Mucosa of descending colon (tissue), 3 donors: ENCODE measurements around the gene UGP2. TPM values are rescaled to one million over a fixed set of nuclear protein-coding genes. Genes with fewer than 3 reads are reported as not detected.

ENCODE experiments used
- ATAC-seq: fragments of 200-7000 bp; cut with Tn5 transposase; one replicate; pipeline ENCODE4 v1.9.1; 2020; ENCODE audit warnings: mild to moderate bottlenecking, moderate library complexity
- DNase-seq, 3 donors: peaks; one replicate each; pipeline ENCODE4 v3.0.0-alpha.2; 2020
- H3K36me3 ChIP-seq: fragments of 200-600 bp; one replicate; pipeline ENCODE4 v1.8.0; 2021; ENCODE audit warnings: low read depth, mild to moderate bottlenecking
- H3K4me1 ChIP-seq: fragments of 200-600 bp; one replicate; pipeline ENCODE4 v1.8.0; 2021; ENCODE audit warnings: low read depth, mild to moderate bottlenecking
- H3K4me3 ChIP-seq: fragments of 200-600 bp; one replicate; pipeline ENCODE4 v1.8.0; 2021; ENCODE audit warnings: mild to moderate bottlenecking
- H3K9me3 ChIP-seq: fragments of 200-600 bp; one replicate; pipeline ENCODE4 v1.8.0; 2021; ENCODE audit warnings: mild to moderate bottlenecking
- intact Hi-C, 2 donors: fragments of 100-400 bp; cut with DNase I in 1 of 2; cut with micrococcal nuclease in 1 of 2; formaldehyde crosslinking; loops; one replicate each; pipeline versions ENCODE4 v1.11.0 to v1.11.1; 2022; cut with DNase I, micrococcal nuclease
- total RNA-seq, 3 donors: library from RNA; stranded (reverse); fragmentation: NEBNext Ultra II Directional in 2 of 3; extraction: Animal tissue kit (Norgen Biotek cat#: 25700) in 2 of 3; gene quantifications; one replicate each; pipeline versions ENCODE4 v1.2.1 to v1.2.4, GENCODE V29; 2021 to 2023
- TF ChIP-seq, protein P1 (sequence below): fragments of 200-600 bp; IDR thresholded peaks from one replicate; pipeline ENCODE4 v1.8.0; 2022; ENCODE audit warnings: antibody characterized with exemption, mild to moderate bottlenecking
- donor health status: DM: no; HTN: no; CAD: no; lungs with moderate emphysema.
- donor health status: DM: no; HTN: no; CAD: no.
- donor health status: DM: no; HTN: yes; CAD: no.

UGP2 gene
- total RNA-seq, 3 donors from 2014 or later, result 408 to 683 (median 538) TPM

- Histone ChIP-seq H3K4me3 (no peak overlapping the region), H3K9me3 (no peaks in the 10 kb centered on the region), H3K36me3 (no peaks in the 10 kb centered on the region), H3K4me1 (no peaks in the 10 kb centered on the region)
- intact Hi-C loops, result no loop called here
- no peak for DNase-seq
- TF ChIP-seq, protein P1, sequence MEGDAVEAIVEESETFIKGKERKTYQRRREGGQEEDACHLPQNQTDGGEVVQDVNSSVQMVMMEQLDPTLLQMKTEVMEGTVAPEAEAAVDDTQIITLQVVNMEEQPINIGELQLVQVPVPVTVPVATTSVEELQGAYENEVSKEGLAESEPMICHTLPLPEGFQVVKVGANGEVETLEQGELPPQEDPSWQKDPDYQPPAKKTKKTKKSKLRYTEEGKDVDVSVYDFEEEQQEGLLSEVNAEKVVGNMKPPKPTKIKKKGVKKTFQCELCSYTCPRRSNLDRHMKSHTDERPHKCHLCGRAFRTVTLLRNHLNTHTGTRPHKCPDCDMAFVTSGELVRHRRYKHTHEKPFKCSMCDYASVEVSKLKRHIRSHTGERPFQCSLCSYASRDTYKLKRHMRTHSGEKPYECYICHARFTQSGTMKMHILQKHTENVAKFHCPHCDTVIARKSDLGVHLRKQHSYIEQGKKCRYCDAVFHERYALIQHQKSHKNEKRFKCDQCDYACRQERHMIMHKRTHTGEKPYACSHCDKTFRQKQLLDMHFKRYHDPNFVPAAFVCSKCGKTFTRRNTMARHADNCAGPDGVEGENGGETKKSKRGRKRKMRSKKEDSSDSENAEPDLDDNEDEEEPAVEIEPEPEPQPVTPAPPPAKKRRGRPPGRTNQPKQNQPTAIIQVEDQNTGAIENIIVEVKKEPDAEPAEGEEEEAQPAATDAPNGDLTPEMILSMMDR, result no peak
- ATAC-seq, result no peak
Measured at GRCh38 chr2:63880625-63881024, 38.9 kb downstream of the UGP2 start.

- H3K4me3 ChIP-seq, result no peak overlapping the region
- ATAC-seq (peak; percentile 15), DNase-seq (no peak)
- intact Hi-C loops, result no loop called here
- H3K36me3 ChIP-seq, result no peaks in the 10 kb centered on the region
- H3K4me1 ChIP-seq, result no peaks in the 10 kb centered on the region
- TF ChIP-seq, protein P1, result no peak
- H3K9me3 ChIP-seq, result no peaks in the 10 kb centered on the region
Measured at GRCh38 chr2:63881205-63881604, 39.5 kb downstream of the UGP2 start.

DNA sequence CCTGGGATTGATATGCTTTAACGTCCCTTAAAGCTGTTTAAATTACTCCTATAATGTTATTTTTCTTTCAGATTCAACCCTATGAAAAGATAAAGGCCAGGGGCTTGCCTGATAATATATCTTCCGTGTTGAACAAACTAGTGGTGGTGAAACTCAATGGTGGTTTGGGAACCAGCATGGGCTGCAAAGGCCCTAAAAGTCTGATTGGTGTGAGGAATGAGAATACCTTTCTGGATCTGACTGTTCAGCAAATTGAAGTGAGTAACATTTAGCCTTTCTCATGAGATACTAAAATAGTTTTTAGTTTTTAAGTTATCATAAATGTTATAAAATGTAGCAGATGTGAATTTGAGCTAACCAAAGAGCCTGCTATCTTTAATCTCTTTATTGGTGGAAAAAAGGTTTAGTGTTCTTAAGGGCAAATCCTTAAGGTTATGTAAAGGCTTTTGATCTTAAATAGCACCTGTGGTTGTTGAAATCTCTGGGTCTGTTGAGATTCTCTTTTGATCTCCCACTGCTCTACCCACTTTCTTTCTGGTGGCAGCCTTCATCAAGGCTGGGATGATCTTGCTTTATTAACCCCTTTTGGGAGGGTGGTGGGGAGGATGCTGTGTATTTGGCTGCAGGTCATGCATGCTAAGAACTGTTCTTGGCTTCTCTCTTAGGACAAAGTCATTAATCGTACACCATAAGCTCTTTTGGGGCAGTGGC, 40.9 kb downstream of the UGP2 start:
- TF ChIP-seq, protein P1, result no peak
- intact Hi-C loops, result no loop called here
- ATAC-seq, result no peak

DNA sequence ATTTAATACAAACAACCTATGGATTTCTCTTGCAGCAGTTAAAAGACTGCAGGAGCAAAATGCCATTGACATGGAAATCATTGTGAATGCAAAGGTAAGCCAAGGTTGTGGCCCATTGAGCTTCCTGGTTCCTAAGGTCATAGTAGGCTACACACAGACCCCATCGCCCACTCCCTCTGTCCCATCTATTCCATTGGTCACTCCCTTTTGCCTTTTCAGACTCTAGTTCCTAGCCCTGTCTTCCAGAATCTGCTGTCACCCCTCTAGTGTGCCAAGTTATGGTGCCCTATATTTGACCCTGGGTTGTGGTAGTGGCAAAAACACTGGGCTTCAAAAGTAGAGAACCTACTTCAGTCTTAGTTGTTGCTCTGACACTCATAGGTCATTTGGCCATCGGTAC, 44.7 kb downstream of the UGP2 start:
- ATAC-seq (no peak), DNase-seq (no peak)
- TF ChIP-seq, protein P1, result no peak
- Histone ChIP-seq H3K9me3 (no peaks in the 10 kb centered on the region), H3K36me3 (no peaks in the 10 kb centered on the region), H3K4me1 (no peaks in the 10 kb centered on the region), H3K4me3 (no peak overlapping the region)
- intact Hi-C loops, result no loop called here

More for the DNA sequence above, 40.9 kb downstream of the UGP2 start:
- Histone ChIP-seq H3K36me3 (no peaks in the 10 kb centered on the region), H3K4me1 (no peaks in the 10 kb centered on the region), H3K4me3 (no peak overlapping the region), H3K9me3 (no peaks in the 10 kb centered on the region)
- DNase-seq, result no peak

DNA sequence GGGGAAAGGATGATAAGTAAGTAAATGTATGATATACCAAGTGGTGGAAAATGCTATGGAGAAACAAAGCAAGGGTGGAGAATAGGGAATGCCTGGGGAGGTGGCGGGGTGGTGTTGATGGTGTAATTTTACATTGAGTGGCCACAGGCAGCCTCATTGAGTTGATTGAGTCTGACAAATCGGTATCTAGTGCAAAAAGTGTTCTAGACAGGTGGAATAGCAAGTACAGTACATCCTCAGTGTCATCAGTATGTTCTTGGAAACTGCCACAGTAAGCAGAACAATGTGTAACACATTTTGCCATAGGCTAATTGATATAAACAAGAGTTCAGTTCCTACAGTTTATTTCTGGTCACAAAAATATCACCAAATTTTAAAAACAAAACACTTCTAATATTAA, 46.4 kb downstream of the UGP2 start:
- Histone ChIP-seq H3K36me3 (no peaks in the 10 kb centered on the region), H3K4me3 (no peak overlapping the region), H3K9me3 (no peaks in the 10 kb centered on the region), H3K4me1 (no peaks in the 10 kb centered on the region)
- no peak for ATAC-seq
- DNase-seq, result no peak
- TF ChIP-seq, protein P1, result no peak
- intact Hi-C loops, result no loop called here
